H1 (cell line): Measurements from ENCODE around the gene POLD4. TPM values are rescaled to one million over a fixed set of nuclear protein-coding genes. Genes with fewer than 3 reads are reported as not detected.

Experiments
- E2F6 ChIP-seq: IDR thresholded peaks from 2 replicates; pipeline ENCODE4 v1.6.1; 2012; ENCODE audit warnings: inconsistent platforms
- EP300 ChIP-seq, 2 experiments: IDR thresholded peaks; 1 replicate in 1 of 2; 2 replicates in 1 of 2; pipeline ENCODE4 v1.6.1; 2011 to 2012; ENCODE audit warnings: low read depth in 2 of 2, low read length in 2 of 2, mild to moderate bottlenecking in 2 of 2, borderline replicate concordance in 1 of 2, inconsistent platforms in 1 of 2, moderate library complexity in 1 of 2
- SAP30 ChIP-seq: fragments of 300-600 bp; sonication (generic); IDR thresholded peaks from 2 replicates; pipeline ENCODE4 v1.7.1; 2012; ENCODE audit warnings: low read length, moderate library complexity, mild to moderate bottlenecking, inconsistent platforms; ENCODE audit not compliant: insufficient read depth, insufficient replicate concordance
- SUZ12 ChIP-seq: fragments of 200-600 bp; sonication (generic); IDR thresholded peaks from 2 replicates; pipeline ENCODE4 v1.6.1; 2012; ENCODE audit warnings: mild to moderate bottlenecking, inconsistent platforms, low read length, moderate library complexity, mixed read lengths
- TAF7 ChIP-seq: optimal IDR thresholded peaks from 2 replicates; pipeline ENCODE3; 2011; ENCODE audit warnings: low read depth, mild to moderate bottlenecking, inconsistent platforms, low read length, moderate library complexity, borderline replicate concordance
- polyA plus RNA-seq, 7 experiments: library from polyadenylated mRNA; depleted of rRNA in 3 of 7; stranded (reverse) in 5 of 7; unstranded in 2 of 7; fragments of >200 nt in 5 of 7; fragments of 200-250 nt in 2 of 7; gene quantifications; 1 replicate in 5 of 7; 2 replicates in 1 of 7; 4 replicates in 1 of 7; pipeline versions ENCODE4 v1.2.1 to v1.2.3, GENCODE V29; 2011 to 2013; ENCODE audit warnings: missing spikeins in 2 of 7, mixed read lengths in 2 of 7
- total RNA-seq: library from RNA; stranded (reverse); fragmentation: NEBNext Ultra II Directional; extraction: Animal tissue kit (Norgen Biotek cat#: 25700); gene quantifications from 2 replicates; pipeline ENCODE4 v1.2.1, GENCODE V29; 2021
- TF ChIP-seq, protein P1 (sequence below): fragments of 300-600 bp; sonication (generic); IDR thresholded peaks from 2 replicates; pipeline ENCODE4 v1.7.1; 2012; ENCODE audit warnings: low read length, moderate library complexity, mild to moderate bottlenecking, inconsistent platforms; ENCODE audit not compliant: insufficient replicate concordance

POLD4 gene
- total and polyA plus RNA-seq, 2 of the 8 experiments (the other 6 are each of a cell fraction or from before 2014, with no cell fraction given): 21.2 to 46.7 TPM

DNA sequence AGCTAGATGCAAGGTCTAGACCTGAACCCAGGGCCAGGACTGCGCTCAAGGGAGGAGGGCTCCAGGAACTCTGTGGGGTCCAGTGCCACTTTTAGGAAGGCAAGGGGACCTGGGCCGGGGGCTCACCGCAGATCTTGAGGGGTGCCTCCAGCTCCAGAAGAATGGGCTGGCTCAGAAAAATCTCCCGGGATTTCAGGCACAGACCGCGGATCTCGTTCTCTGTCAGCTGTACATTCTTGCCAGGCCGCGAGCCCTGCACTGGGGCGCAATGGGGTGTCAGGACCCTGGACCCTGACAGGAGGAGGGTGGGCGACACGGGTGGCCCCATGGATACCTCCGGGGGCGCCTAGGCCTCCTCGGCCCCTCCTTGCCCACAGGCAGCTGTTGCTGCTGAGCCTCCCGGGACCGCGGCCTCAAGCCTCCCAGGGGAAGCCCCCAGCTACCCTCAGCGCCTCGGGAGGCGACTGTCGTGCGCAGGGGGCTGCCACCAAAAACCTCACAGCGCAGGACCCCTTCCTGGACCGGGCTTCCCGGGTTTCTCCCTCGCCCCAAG lies 47.7 kb upstream of the POLD4 start (continued):
- TF ChIP-seq E2F6 (no peak), TAF7 (no peak), SAP30 (no peak), SUZ12 (no peak), EP300 (IDR thresholded peaks at IDR 0.05; ENCODE audit: borderline replicate concordance in 1 of 2, low read depth in 2 of 2, low read length in 2 of 2) (no peak)
- TF ChIP-seq, protein P1, sequence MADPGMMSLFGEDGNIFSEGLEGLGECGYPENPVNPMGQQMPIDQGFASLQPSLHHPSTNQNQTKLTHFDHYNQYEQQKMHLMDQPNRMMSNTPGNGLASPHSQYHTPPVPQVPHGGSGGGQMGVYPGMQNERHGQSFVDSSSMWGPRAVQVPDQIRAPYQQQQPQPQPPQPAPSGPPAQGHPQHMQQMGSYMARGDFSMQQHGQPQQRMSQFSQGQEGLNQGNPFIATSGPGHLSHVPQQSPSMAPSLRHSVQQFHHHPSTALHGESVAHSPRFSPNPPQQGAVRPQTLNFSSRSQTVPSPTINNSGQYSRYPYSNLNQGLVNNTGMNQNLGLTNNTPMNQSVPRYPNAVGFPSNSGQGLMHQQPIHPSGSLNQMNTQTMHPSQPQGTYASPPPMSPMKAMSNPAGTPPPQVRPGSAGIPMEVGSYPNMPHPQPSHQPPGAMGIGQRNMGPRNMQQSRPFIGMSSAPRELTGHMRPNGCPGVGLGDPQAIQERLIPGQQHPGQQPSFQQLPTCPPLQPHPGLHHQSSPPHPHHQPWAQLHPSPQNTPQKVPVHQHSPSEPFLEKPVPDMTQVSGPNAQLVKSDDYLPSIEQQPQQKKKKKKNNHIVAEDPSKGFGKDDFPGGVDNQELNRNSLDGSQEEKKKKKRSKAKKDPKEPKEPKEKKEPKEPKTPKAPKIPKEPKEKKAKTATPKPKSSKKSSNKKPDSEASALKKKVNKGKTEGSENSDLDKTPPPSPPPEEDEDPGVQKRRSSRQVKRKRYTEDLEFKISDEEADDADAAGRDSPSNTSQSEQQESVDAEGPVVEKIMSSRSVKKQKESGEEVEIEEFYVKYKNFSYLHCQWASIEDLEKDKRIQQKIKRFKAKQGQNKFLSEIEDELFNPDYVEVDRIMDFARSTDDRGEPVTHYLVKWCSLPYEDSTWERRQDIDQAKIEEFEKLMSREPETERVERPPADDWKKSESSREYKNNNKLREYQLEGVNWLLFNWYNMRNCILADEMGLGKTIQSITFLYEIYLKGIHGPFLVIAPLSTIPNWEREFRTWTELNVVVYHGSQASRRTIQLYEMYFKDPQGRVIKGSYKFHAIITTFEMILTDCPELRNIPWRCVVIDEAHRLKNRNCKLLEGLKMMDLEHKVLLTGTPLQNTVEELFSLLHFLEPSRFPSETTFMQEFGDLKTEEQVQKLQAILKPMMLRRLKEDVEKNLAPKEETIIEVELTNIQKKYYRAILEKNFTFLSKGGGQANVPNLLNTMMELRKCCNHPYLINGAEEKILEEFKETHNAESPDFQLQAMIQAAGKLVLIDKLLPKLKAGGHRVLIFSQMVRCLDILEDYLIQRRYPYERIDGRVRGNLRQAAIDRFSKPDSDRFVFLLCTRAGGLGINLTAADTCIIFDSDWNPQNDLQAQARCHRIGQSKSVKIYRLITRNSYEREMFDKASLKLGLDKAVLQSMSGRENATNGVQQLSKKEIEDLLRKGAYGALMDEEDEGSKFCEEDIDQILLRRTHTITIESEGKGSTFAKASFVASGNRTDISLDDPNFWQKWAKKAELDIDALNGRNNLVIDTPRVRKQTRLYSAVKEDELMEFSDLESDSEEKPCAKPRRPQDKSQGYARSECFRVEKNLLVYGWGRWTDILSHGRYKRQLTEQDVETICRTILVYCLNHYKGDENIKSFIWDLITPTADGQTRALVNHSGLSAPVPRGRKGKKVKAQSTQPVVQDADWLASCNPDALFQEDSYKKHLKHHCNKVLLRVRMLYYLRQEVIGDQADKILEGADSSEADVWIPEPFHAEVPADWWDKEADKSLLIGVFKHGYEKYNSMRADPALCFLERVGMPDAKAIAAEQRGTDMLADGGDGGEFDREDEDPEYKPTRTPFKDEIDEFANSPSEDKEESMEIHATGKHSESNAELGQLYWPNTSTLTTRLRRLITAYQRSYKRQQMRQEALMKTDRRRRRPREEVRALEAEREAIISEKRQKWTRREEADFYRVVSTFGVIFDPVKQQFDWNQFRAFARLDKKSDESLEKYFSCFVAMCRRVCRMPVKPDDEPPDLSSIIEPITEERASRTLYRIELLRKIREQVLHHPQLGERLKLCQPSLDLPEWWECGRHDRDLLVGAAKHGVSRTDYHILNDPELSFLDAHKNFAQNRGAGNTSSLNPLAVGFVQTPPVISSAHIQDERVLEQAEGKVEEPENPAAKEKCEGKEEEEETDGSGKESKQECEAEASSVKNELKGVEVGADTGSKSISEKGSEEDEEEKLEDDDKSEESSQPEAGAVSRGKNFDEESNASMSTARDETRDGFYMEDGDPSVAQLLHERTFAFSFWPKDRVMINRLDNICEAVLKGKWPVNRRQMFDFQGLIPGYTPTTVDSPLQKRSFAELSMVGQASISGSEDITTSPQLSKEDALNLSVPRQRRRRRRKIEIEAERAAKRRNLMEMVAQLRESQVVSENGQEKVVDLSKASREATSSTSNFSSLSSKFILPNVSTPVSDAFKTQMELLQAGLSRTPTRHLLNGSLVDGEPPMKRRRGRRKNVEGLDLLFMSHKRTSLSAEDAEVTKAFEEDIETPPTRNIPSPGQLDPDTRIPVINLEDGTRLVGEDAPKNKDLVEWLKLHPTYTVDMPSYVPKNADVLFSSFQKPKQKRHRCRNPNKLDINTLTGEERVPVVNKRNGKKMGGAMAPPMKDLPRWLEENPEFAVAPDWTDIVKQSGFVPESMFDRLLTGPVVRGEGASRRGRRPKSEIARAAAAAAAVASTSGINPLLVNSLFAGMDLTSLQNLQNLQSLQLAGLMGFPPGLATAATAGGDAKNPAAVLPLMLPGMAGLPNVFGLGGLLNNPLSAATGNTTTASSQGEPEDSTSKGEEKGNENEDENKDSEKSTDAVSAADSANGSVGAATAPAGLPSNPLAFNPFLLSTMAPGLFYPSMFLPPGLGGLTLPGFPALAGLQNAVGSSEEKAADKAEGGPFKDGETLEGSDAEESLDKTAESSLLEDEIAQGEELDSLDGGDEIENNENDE: no peak
